Cerebellar nuclear complex (tissue), 1 donor: Measurements from ENCODE around the gene SNX2.
A peak's percentile ranks its signal among the peaks of the same experiment; 100 is the strongest.
"Not testable (repeated sequence)": the region's sequence is repeated elsewhere in the genome, so short reads cannot be mapped to it uniquely, and the experiment has no call there.

Experiments
- DNase-seq, 2 experiments: peaks; one replicate each; lab custom pipeline; 2025; lab: John Stamatoyannopoulos, UW

SNX2 gene

DNA sequence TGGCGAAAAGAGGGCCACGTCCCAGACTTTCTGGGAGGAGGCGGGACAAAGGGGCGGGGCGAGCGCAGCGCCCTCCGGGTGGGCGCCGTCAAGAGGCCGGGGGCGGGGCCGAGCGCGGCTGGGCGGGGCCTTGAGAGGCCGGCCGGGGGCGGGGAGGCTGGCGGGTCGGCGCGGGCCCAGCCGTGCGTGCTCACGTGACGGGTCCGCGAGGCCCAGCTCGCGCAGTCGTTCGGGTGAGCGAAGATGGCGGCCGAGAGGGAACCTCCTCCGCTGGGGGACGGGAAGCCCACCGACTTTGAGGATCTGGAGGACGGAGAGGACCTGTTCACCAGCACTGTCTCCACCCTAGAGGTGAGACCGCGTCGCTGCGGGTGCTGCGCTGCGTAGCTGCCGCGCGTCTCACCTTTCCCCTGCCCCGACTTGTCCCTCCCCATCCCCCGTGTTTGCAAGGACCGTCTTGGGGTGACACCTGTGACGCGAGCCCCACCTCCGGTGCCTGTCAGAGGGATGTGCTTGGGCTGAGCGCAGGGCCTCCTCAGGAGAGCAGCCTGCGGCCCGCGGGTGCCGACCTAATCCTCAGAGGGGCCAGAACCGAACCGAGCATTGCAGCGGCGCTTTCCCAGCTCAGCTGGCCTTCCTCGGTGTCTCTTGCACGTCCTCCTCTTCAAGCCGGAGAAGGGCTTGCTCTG lies at the start of gene SNX2:
TSS of gene SNX2 (plus strand) at position 220 of the 689 bp plus-strand sequence. CDS start at position 244, 24 bp downstream.
- DNase-seq = peak in 1 of 2 experiments; percentile 48

GRCh38 chr5:122727112-122727541 lies 47.8 kb upstream of the SNX2 start:
- DNase-seq = no peak

- DNase-seq = no peak
Measured at GRCh38 chr5:122730037-122730436, 44.8 kb upstream of the SNX2 start.

DNA sequence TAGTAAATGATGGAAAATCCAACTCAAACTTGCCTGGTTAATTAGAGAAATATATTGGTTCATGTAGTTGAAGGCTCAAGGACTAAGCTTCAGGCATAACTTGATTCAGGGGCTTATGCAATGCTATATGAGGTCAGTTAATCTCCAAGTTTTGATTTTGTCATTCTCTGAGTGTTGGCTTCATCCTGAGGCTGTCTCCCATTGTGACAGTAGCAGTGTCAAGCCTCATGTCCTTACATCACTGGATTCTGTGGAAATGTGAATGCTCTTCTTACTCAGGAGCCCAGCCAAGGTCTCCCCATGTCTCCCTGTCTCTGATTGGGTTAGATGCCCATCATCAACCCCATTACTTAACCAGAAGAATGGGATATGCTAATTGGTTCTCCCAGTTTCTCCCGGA lies 44.4 kb upstream of the SNX2 start:
- DNase-seq = no peak

DNA sequence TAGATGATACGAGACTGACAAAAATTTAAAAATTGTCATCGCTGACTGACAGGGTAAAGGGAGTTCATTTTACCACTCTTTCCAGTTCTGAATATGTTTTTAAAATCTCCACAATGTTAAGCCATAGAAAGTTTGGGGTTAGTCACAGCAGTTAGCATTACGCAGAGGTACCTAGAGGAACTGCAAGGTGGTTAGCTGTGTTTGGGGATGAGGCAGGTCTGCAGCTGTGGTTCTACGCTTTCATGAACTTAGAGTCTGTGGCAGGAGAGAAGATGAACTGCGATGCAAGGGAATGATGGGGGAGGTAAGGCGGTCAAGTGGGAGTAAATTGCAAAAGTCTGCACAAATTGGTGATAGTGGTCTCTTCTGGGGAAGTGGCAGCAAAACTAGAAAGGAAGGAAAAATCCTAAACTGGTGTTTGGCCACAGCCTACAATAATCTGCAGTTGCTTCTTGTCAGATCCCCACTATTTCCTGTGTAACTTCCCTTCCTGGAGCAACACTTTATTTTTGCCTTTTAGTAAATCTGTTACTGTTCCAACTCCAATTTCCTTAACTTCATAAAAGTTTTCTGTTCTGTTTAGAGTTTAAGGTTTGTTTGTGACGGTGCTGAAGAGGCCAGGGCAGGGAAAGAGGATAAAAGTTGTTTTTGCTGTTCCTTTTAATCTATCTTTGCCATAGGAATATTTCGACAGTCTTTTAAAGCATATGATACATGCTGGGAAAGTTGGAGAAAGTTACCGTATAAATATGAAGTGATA lies 38.6 kb upstream of the SNX2 start:
- no peak for DNase-seq

GRCh38 chr5:122738088-122738487 lies 36.8 kb upstream of the SNX2 start:
- DNase-seq = no peak

DNA sequence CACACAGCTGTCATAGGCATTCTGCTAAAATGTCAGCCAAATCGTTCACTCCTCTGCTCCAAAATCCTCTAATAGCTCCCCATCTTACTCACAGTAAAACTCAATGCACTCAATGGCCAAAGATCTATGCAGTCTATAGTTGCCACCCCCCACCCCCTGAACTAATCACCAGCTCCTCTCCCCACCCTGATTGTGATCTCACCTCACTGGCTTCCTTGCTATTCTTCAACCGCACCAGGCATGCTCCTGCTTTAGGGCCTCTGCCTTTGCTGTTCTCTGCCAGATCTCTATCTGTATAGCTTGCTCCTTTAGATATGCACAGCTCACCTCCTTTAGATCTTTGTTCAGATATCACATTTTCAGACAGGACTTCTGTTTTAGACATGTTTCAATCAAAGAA lies 33.2 kb upstream of the SNX2 start:
- DNase-seq = no peak

DNA sequence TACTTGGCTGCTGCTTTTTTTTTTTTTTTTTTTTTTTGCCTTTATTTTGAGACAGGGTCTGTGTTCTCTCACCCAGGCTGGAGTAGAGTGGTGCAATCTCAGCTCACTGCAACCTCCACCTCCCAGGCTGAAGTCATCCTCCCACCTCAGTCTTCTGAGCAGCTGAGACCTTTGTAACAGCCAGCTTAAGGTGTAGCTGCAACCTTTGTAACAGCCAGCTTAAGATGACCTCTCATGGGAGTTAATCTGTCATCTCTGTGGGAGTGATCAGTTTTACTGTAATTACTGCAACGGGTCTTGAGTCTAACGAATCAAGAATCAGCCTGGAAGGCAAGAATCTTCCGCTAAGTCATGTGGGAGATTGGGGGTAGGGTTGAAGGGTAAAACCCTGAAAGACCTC lies 31.6 kb upstream of the SNX2 start:
- DNase-seq = no peak

DNA sequence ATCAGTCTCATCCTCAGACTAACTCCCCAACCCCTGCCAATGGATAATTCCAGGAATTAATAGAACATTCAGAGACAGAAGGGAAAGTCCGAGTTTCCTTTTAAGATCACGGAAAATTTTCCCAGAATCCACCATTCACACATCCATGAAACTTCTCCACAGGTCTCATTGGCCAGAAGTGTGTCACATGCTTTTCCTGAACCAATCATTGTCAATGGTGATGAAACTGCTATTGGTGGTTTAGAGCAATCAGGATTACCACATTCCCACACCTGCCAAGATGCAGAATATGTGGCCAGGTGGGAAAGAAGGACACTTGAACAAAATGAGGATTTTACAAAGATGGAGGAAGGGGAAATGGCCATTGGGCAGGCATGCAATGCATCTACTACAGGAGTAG lies 29.3 kb upstream of the SNX2 start:
- DNase-seq = no peak

DNA sequence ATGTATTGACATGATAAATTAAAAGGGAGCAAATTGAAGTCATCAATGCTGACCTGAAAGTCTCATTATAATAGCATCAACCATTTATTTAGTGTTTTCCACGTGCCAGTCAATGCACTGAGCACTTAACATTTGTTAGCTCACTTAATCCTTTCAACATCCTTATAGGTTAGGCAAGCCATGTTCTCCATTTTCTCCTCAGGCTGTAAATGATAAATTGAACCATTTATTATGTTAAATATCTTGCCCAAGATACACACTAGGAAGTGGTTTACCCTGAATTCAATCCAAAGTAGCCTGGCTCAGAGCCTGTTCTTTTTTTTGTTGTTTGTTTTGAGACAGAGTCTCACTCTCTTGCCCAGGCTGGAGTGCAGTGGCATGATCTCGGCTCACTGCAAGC lies 25.0 kb upstream of the SNX2 start:
- DNase-seq = no peak

GRCh38 chr5:122751293-122751782 lies 23.5 kb upstream of the SNX2 start:
- DNase-seq = no peak

GRCh38 chr5:122753500-122753899 lies 21.4 kb upstream of the SNX2 start:
- DNase-seq = no peak

GRCh38 chr5:122755783-122756182 lies 19.1 kb upstream of the SNX2 start:
- no peak for DNase-seq

DNA sequence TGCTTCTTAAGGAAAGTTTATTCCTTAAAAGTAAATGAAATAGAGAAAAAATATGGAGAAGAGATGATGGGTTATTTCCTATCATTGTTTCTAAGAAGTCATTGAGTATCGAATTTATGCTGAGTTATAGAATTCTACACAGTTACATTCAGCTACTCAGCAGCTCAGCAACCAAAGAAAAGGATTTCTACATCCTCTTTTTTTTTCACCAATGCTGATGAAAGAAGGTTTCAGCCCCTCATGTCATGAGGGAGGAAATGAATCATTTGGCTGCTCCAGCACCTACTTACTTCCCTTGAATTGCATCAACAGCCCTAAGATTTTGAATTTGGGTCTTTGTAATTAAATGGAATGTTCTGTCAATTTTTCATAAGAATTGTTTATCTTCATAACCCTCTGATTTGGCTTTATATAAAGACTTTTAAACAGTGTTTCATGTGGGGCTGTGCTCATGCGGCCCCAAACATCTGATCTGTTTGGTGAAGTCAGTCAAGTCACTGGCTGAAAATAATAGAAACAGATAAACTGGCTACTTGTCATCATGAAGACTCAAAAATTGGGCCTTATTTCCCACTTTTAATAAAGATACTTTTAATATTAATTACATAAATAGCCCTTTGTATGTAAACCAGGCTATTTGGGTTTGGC lies 18.5 kb upstream of the SNX2 start:
- no peak for DNase-seq

DNA sequence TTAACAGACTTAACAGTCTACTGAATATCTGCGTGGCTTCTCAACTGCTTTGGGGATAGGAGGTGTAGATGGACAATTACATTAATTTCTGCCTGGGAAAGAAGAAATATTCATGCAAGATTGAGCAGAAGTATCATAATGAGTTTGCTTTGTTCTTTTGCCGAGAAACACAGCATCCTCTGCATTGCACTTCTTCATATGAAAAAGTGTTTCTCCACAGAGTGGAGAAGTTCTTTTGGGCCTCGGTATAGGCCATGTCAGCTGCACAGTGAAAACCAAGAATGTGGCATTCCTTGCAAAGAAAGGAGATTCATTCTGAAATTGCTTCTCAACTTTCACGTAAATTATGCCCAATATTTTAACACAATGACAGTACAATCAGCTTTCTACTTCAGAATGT lies 17.6 kb upstream of the SNX2 start:
- no peak for DNase-seq

DNA sequence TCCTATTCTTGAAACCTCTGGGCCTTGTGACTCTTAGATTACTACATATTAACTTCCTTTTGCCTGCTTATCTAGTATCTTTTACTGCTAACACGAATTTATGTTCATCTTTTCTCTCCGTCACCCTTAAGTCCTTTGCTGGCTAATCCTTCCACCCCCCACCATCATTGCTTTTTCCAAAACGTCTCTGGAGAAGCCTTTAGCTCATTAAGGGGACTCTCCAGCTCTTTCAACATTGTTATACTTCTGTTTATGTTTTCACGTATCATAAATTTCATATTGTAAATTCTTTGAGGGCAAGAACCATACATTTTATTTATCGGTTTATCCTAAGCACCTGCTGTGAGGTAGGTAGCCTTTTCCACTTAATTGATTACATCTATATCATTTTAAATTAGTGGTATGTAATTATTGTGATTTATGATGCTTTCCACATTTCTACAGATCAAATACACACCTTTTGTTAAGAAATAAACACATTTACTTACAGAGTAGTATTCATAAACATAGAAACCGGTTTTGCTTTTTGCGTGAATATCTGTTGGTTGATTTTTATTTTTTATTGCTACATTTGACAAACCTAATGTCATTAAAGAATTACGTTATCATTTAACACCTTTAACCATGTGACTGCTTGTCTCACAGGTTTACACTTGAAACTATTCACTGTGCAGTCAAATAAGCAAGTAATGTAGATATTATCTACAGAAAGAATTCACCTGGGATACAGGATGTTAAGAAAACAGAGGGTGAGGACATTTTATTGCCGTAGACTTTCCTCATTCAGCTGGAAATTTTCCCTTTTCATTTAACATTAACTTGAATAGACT lies 15.4 kb upstream of the SNX2 start:
- no peak for DNase-seq

GRCh38 chr5:122760236-122760635 lies 14.6 kb upstream of the SNX2 start:
- no peak for DNase-seq

GRCh38 chr5:122761115-122761514 lies 13.8 kb upstream of the SNX2 start:
- no peak for DNase-seq

DNA sequence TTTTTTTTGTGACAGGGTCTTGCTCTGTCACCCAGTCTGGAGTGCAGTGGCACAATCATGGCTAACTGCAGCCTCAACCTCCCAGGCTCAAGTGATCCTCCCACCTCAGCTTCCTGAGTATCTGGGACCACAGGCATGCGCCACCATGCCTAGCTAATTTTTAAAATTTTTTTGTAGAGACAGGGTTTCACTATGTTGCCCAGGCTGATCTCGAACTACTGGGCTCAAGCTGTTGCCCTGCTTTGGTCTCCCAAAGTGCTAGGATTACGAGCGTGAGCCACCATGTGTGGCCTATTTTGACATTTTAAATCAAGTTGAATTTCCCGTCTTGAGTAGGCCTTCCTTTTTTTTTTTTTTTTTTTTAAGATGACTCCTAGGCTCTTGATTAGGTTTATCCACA lies 13.0 kb upstream of the SNX2 start:
- not testable (repeated sequence) for DNase-seq

DNA sequence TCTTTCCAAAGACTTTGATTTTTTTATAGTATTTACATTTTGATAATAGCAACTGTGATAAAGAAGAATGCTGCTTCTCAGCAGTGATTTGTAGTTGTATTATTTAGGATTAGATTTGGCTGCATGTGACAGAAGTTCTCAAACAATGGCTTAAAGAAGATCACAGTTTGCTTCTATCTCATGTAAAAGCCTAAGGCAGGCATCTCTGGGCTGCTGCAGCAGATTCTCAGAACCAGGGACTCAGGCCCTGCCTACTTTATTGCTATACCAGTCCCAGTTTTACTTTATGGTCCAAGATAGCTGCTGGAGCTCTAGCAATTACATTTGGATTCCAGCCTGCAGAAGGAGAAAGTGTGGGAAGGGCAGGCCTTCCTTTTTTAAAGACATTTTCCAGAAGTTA lies 8.8 kb upstream of the SNX2 start:
- DNase-seq = no peak

DNA sequence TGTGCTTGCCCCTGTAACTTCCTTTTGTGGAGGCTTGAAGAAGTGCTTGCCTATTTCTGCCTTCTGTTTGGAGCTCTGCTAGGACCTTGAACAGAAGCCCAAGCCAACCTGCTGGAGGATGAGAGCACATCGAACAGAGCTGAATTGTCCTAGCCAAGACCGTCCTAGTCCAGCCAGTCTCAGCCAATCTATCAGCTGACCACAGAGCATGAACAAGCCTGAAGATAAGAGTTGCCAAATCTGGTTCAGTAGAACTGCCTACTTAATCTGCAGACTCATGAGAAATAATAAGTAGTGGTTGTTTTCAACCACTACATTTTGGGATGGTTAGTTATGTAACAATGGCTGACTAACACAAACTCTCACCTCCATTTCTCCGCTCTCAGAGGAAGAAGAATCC lies 4.4 kb upstream of the SNX2 start:
- no peak for DNase-seq

DNA sequence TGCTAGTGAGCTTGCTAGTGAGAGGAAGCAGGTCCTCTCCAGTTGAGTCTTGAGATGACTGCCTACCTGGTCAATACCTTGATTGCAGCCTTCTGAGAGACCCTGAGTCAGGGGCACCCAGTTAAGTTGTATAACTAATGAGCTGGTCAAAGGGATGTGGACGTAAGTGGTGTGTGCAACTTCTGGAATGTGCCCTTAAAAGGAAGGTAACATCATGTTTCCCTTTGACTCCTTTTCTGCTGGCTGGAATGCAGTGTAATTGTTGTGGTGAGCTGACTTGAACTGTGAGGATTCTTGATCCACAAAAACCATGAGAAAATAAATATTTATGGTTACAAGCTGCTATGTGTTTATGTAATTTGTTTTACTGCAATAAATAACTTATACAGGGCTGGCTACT lies 2.4 kb upstream of the SNX2 start:
- no peak for DNase-seq
